Ammon's horn (tissue), 1 donor: Measurements from ENCODE around the gene KYAT1.
A peak's percentile ranks its signal among the peaks of the same experiment; 100 is the strongest.
"Not testable (repeated sequence)": the region's sequence is repeated elsewhere in the genome, so short reads cannot be mapped to it uniquely, and the experiment has no call there.

Experiments used
- DNase-seq: peaks from one replicate; pipeline ENCODE4 v3.0.0-alpha.2; 2016; ENCODE audit warnings: low spot score

Gene KYAT1

GRCh38 chr9:128885376-128885775, 3.6 kb upstream of the KYAT1 start:
- no peak for DNase-seq

- DNase-seq, result no peak
These were observed 2.4 kb upstream of the KYAT1 start for GRCh38 chr9:128884164-128884563.

- no peak for DNase-seq
These were observed 1.2 kb upstream of the KYAT1 start for GRCh38 chr9:128882677-128883603.

- no peak for DNase-seq
These were observed 3.9 kb downstream of the KYAT1 start for GRCh38 chr9:128877852-128878251.

- not testable (repeated sequence) for DNase-seq
These were observed 10.8 kb downstream of the KYAT1 start for GRCh38 chr9:128870941-128871265.

GRCh38 chr9:128870128-128870940, 11.4 kb downstream of the KYAT1 start:
- no peak for DNase-seq

- peak; percentile 61 for DNase-seq
These were observed 18.1 kb downstream of the KYAT1 start for GRCh38 chr9:128863647-128864046.

GRCh38 chr9:128862401-128862851, 19.3 kb downstream of the KYAT1 start:
- DNase-seq, result no peak

- DNase-seq, result no peak
These were observed 20.2 kb downstream of the KYAT1 start for GRCh38 chr9:128861501-128861900.

GRCh38 chr9:128860937-128861336, 20.8 kb downstream of the KYAT1 start:
- no peak for DNase-seq

GRCh38 chr9:128858476-128858875, 23.3 kb downstream of the KYAT1 start:
- DNase-seq, result not testable (repeated sequence)

- not testable (repeated sequence) for DNase-seq
These were observed 27.3 kb downstream of the KYAT1 start for GRCh38 chr9:128854454-128854853.

- not testable (repeated sequence) for DNase-seq
These were observed 29.1 kb downstream of the KYAT1 start for GRCh38 chr9:128852646-128853045.

GRCh38 chr9:128851779-128852600, 29.8 kb downstream of the KYAT1 start:
- peak; percentile 73 for DNase-seq

GRCh38 chr9:128851024-128851423, 30.7 kb downstream of the KYAT1 start:
- DNase-seq, result not testable (repeated sequence)

- DNase-seq, result no peak
These were observed 33.9 kb downstream of the KYAT1 start for GRCh38 chr9:128847803-128848202.

- DNase-seq, result no peak
These were observed 35.1 kb downstream of the KYAT1 start for GRCh38 chr9:128846680-128847030.

GRCh38 chr9:128845186-128845931, 36.4 kb downstream of the KYAT1 start:
- no peak for DNase-seq

- DNase-seq, result not testable (repeated sequence)
These were observed 38.6 kb downstream of the KYAT1 start for GRCh38 chr9:128843171-128843570.

GRCh38 chr9:128841694-128842492, 39.9 kb downstream of the KYAT1 start:
- DNase-seq, result no peak

- DNase-seq, result no peak
These were observed 41.2 kb downstream of the KYAT1 start for GRCh38 chr9:128840524-128840923.
